GM19025 (cell line): ENCODE results near the gene ABCB8.
"Not testable (repeated sequence)": the region's sequence is repeated elsewhere in the genome, so short reads cannot be mapped to it uniquely, and the experiment has no call there.

ENCODE experiments used
- ATAC-seq: cut with Tn5 transposase; IDR thresholded peaks from one replicate; pipeline ENCODE4 v1.9.1; 2021; ENCODE audit warnings: mild to moderate bottlenecking, low read depth, moderate library complexity; ENCODE audit not compliant: unreplicated experiment

Gene ABCB8

GRCh38 chr7:151032936-151033863 is 5.0 kb downstream of the ABCB8 start:
- no peak for ATAC-seq

GRCh38 chr7:151033864-151034249 is 5.6 kb downstream of the ABCB8 start:
- ATAC-seq, result no peak

GRCh38 chr7:151034312-151035025 is 6.2 kb downstream of the ABCB8 start:
- ATAC-seq, result no peak

GRCh38 chr7:151035026-151035717 is 6.9 kb downstream of the ABCB8 start:
- ATAC-seq, result no peak

GRCh38 chr7:151035902-151036301 is 7.7 kb downstream of the ABCB8 start:
- ATAC-seq, result no peak

GRCh38 chr7:151038951-151039849 is 10.9 kb downstream of the ABCB8 start:
- ATAC-seq, result no peak

- ATAC-seq, result no peak
Measured at GRCh38 chr7:151039850-151040548, 11.7 kb downstream of the ABCB8 start.

- ATAC-seq, result no peak
Measured at GRCh38 chr7:151040616-151041375, 12.5 kb downstream of the ABCB8 start.

- ATAC-seq, result not testable (repeated sequence)
Measured at GRCh38 chr7:151043449-151043848, 15.2 kb downstream of the ABCB8 start.

- no peak for ATAC-seq
Measured at GRCh38 chr7:151043959-151044358, 15.7 kb downstream of the ABCB8 start.

GRCh38 chr7:151045262-151045661 is 17.0 kb downstream of the ABCB8 start:
- ATAC-seq, result no peak

GRCh38 chr7:151045967-151046366 is 17.7 kb downstream of the ABCB8 start:
- ATAC-seq, result no peak

GRCh38 chr7:151046603-151047573 is 18.6 kb downstream of the ABCB8 start:
- ATAC-seq, result no peak

- no peak for ATAC-seq
Measured at GRCh38 chr7:151047976-151048815, 19.9 kb downstream of the ABCB8 start, which contains the start of gene ASIC3. ASIC3 (plus strand) TSS chr7:151048531; CDS start chr7:151048886, 355 bp downstream.

- ATAC-seq, result no peak
Measured at GRCh38 chr7:151048911-151049463, 20.7 kb downstream of the ABCB8 start.

- ATAC-seq, result no peak
Measured at GRCh38 chr7:151051108-151051507, 22.9 kb downstream of the ABCB8 start.
